KG1 (cell line): ENCODE results near the gene FLRT2.

ENCODE experiments used
- DNase-seq: peaks from one replicate; lab custom pipeline; 2025; lab: John Stamatoyannopoulos, UW

FLRT2 gene

GRCh38 chr14:85531141-85531586 is 1.2 kb downstream of the FLRT2 start:
- no peak for DNase-seq

GRCh38 chr14:85531587-85532373 is 1.8 kb downstream of the FLRT2 start:
- peak; percentile 26 for DNase-seq

DNA sequence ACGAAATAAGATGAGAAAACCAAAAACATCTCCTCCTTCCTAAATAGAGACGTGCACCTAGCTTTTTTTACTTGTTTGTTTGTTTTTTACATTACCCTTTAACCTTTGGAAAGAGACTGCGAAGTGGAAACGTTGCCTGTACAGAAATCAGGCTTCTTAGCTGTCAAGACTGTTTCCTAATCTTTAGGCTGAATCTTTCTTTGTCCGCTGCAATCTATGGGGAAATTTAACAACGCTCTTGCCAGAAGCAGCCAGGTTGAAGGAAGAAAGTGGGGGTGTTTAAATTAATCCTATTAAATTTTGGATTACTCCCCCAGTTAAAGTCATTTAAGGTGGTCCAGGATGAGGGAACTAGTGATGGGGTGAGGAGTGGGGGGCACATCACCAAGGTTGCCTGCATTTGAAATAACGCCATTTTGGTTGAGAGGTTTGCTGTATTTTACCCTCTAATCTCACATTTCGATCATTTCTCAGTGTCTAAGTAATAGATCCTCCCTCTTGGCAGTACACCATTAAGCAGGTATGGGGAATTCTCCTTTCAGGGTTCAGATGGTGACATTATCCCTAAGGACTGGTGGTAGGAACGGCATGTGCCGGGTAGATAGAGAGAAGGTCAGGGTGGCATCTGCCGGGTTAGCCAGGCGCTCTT is 2.6 kb downstream of the FLRT2 start:
- no peak for DNase-seq

DNA sequence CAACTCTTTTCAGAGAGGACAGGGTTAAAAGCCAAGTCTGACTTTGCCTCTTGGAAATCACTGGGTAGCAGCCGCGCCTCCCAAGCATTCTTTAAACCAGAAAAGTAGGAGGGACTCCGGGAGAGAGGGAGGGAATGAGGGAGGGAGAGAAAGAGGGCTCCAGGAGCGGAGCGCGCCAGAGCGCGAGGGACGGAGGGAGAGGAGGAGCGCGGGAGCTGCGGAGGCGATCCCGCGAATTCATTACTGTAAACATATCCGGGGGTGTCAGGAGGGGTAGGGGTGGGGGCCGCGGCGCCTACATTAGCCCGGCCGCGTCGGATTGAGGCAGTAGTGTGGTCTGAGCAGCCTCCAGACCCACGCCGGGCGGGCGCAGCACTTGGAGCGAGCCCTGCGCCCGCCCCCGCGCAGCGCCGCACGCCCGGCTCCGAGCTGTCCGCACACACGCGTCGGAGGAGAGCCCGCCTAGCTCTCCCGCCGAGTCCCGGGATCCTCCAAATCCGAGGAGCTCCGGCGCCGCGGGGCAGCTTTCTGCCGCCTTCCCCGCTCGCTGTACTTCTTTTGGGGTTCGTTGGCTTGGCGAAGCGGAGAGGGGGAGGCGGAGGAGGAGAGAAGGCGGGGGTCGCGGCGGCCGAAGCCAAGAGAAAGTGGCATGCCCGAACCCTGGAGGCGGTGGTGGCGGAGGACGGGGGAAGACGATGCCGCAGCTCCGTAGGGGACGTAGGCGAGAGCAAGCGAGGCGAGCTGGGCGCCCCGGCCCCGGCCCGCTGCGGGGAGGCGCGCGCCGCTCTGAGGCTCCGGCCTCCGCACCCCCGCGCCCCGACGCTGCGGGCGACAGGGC is 3.3 kb downstream of the FLRT2 start:
- DNase-seq: no peak

DNA sequence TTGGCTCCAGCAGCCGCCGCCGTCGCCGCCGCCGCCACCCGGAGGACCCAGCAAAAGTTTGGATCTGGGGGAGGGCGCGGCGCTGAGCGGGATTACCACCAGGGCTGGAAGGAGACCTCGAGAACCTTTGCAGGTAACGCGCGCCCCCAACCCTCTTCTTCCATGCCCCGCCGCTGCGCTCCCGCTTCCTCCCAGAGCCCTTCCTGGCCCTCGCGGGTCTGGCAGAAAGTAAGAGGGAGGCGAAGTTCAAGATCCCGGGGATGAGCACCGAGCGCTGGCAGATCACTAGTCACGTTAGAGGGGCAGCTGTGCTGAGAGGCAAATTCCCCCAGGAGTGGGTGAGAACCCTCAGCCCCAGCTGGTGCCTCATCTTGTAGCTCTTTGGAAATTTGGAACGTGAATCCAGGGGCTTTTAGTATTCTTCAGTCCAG is 3.9 kb downstream of the FLRT2 start:
- DNase-seq: no peak

DNA sequence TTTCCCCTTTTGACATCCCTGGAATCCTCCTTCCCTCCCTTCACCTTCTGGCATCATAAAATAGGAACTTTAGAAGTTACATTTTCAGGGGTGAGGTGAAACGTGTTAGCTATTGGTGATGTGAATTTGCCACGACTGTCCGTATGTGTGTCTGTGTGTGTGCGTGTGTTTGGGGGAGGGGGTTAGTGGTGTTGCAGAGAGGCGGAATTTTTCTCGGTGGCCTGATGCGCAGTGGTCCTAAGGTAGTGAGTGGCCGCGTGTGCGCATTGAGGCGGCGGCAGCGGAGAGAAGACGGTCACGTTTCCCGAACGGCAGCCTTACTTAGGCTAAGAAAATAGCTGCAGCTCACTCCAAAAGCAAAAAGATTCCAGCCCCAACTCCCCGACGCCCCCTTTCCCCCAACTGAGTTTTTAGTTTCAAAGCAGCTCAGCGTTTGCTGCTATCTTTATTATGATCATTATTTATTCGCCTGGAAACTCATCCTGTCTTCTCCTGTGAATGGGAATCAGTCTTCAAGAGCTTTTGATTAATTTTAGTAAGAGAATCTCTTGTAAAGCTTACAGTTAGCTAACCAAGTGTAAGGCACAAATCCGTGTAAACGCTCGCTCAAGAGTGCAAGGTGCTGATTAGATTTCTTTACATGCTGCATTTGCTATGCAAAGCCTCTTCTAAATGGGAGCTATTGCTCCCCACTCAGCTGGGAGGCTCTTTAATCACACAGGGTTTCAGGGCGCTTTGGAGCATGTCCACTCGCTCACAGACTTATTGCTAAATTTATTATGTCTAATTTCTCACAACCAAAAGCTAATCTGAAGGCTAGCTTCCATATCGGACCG is 4.7 kb downstream of the FLRT2 start:
- no peak for DNase-seq

DNA sequence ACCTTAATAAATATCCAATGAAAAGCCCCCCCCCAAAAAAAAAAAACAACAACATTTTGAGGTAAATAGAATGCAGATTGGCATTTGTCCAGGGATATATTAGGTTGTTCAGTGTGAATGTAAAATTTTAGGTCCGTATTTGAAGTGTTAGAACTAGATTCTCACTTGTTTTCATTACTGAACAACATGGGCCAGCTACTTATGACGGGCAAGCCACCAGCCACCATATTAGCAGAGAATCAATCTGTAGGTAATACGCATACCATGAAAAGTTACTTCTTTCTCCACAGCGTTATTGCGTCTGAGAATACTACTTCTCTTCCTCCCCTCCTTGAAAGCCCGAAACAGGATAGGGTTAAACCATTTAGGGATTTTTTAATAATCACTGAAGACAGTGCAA is 5.4 kb downstream of the FLRT2 start:
- no peak for DNase-seq

GRCh38 chr14:85535991-85536832 is 6.3 kb downstream of the FLRT2 start:
- DNase-seq: no peak

DNA sequence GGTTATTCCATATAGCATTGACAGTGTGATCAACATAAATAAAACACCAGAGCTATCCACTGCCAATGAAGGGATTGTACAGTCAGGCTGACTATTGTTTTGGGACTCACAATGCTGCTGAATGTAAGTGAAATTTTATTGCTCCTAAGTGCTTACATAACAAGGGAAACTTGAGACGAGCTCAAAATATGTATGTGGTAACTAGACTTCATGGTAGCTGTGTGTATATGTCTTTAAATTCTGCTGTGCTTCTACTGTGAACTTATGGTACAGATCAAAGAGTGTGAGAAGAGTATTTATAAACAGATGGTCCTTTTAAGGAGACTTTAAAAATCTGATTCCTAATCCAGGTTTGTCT is 6.9 kb downstream of the FLRT2 start:
- DNase-seq: no peak

DNA sequence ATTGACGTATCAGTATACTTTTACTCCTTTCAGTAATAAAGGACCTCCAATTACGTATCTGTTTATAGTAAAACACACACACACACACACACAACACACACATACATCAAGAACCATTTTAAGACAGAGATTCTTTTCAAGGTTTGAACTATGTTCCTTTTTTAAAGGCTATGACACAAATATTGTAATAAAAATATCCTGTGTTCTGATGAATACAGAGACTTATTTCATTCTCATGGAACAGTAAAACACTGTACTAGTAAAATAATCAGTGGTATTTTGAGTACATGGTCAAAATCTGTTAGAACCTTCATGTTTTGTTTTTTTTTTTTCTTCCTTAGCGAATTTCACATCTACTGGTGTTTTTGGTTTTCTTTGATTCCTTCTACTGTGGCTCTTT is 7.6 kb downstream of the FLRT2 start:
- no peak for DNase-seq

- DNase-seq: no peak
These were observed 8.7 kb downstream of the FLRT2 start for GRCh38 chr14:85538636-85539035.

DNA sequence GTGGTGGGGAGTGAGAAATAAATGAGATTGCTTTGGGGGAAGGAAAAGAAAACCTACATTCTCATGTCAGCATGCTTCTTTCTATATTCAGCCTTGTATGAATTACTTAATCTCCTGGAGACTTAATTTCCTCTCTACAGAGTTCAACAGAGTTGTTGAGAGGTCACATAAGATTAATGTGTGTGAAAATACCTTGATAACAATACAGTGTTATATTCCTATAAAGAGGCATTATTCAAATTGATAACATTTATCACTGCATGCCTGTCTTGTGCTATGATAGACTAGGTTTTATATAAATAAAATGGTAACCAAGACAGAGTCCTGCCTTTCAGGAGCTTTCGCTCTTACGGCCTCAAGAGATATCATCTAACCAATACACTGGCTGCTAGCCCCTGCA is 9.6 kb downstream of the FLRT2 start:
- no peak for DNase-seq

GRCh38 chr14:85542623-85543022 is 12.7 kb downstream of the FLRT2 start:
- no peak for DNase-seq

DNA sequence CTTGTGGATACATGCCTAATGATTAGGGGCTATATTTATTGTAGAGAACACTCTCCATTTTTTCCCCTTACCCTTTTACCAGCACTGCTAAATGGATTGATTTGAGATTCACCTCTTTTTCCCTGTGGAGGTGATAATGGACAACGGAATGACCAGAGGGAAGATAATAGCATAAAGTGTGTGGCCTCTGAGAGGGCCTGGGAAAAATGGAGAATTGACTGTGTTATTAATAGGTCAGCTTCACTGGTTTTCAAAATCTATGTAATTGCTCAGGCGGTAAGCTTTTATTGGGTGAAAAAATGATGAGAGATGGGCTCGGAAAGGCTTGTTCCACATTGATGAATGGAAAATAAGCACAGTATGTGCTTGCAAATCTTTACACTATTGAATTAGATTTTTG is 15.8 kb downstream of the FLRT2 start:
- DNase-seq: no peak

GRCh38 chr14:85546390-85546789 is 16.4 kb downstream of the FLRT2 start:
- no peak for DNase-seq

DNA sequence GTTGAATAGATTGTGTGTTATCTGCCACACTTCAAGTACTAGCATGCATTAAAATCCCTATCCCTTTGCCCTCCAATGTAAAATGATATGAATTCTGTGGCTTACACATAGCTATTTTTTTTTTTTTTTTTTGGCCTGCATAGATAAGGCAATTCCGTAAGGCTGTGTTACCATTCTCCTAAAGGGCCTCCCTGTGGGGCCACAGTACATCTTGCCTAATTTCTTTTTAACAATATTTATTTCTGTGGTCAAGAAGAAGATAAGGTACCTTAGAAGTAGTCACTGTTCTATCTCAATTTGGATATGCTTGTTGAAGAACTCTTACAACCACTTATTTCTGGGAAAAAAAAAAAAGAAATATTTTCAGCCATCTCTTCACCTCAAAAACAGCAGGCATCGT is 19.8 kb downstream of the FLRT2 start:
- no peak for DNase-seq

DNA sequence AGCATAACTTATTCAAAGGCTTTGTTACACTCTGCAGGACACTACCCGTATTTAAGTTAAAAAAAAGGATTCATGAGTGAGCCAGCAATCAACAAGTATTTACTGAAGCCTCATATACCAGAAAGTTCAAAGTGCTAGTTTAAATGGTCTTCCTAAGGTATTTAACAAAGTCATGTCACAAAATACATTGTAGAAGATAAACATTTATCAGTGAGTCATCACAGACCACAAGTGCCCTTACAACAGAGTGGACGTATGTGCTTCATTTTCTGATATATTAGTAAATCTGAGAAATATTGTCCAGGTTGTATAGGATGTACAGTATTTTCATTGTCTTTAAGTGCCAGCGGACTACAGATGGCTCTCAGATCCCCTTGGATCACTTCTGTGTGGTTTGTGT is 24.2 kb downstream of the FLRT2 start:
- DNase-seq: no peak

- DNase-seq: no peak
These were observed 26.3 kb downstream of the FLRT2 start for GRCh38 chr14:85556267-85556666.

DNA sequence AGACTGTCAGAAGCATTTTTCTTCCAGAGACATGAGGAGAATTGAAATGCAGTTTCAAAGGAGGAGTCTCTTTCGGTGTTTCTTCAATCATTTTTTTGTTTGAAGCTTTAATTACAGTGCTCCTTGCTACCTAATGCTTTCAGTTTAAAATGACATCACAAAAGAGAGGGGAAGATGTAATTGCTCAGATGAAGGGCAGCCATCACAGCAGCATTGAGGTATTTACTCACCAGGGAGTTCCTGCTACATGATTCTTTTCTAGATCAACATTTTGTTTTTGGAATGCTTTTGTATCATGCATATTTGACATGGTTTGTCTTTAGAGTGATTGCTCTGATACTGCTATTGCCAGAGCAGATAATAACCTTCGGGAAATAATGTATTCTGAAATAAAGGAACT is 28.6 kb downstream of the FLRT2 start:
- DNase-seq: no peak

DNA sequence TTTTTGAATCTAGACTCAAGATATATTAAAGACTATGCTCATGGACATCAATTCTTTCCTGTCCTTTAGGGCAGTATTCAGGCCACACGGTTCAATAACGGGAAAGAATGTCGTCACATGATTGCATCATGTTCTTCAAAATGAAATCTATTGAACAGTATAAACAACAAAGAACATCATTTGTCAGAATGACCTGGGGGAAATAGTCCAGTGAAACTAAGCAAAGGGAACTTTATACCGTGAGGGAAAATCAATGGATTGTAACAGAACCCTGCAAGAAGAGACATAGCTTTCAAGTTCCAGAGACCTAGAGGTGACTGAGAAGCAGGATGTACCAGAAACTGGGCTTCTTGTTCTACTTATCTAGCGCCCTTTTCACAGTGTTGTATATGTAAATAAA is 32.7 kb downstream of the FLRT2 start:
- DNase-seq: no peak
